ENCODE measurements around the gene KCNT2.

The KCNT2 gene

DNA sequence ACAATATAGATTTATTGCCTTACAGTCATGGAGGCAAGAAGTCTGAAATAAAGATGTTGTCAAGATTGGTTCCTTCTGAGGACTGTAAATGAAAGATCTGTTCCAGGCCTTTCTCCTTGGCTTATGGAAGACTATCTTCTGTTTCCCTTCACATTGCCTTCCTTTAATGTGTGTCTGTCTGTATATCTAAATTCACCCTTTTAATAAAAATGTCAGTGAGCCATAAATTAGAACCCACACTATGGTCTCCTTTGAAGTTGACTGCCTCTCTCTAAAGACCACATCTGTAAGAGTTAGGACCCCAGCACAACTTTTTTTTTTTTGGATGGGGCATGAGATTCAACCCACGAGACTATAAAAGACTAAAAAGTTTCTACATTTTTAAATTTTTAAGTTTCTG, 305.8 kb downstream of the KCNT2 start:
- Histone ChIP-seq H3K4me1 (ENCODE audit: control insufficient read depth, insufficient read depth, low read length) (no peaks in the 10 kb centered on the region), H3K27ac (ENCODE audit: extremely low read depth, low read depth, low read length) (no peak overlapping the region), H3K36me3 (ENCODE audit: control insufficient read depth in 2 of 2, insufficient read depth in 1 of 2, low read length in 2 of 2) (no peaks in the 10 kb centered on the region), H3K9me3 (ENCODE audit: control insufficient read depth, insufficient read depth, low read depth, low read length) (no peaks in the 10 kb centered on the region), H3K4me3 (ENCODE audit: low read depth, low read length) (no peak overlapping the region)
- POLR2A ChIA-PET: interaction anchor here (0.7 kb wide), 1 partner anchor 707 kb away, joined by 3 read pairs; no protein-coding TSS in a partner anchor
- CTCF ChIA-PET: no interaction called here
- no peak for TF ChIP-seq ZNF548 (tag by site-specific recombination; IDR thresholded peaks at IDR 0.05)
- no peak for TF ChIP-seq ZNF174 (tag by site-specific recombination; IDR thresholded peaks at IDR 0.05)
- no peak for TF ChIP-seq TRIM28 (IDR thresholded peaks at IDR 0.05; ENCODE audit: borderline replicate concordance, low read length)

DNA sequence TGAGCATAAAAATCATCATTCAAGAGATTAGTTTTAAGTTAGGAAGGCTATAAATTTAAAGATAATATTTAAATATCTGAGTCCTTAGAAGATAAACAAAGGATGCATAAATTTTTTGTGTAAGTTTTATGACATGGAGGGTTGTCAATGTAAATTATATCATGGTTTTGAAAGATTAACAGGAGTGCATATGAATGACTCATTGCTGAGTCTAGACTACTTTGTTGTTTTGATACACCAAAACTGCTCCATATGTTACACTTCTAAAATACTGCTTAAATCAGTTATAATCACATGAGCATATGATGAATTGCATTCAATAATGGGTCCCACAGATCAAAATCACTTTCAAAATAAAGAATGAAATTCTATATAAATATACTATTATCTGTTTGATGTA, 312.5 kb downstream of the KCNT2 start:
- Histone ChIP-seq H3K4me3 (ENCODE audit: low read depth, low read length) (no peak overlapping the region), H3K9me3 (ENCODE audit: control insufficient read depth, insufficient read depth, low read depth, low read length) (no peaks in the 10 kb centered on the region), H3K36me3 (ENCODE audit: control insufficient read depth in 2 of 2, insufficient read depth in 1 of 2, low read length in 2 of 2) (no peaks in the 10 kb centered on the region), H3K4me1 (ENCODE audit: control insufficient read depth, insufficient read depth, low read length) (no peaks in the 10 kb centered on the region), H3K27ac (ENCODE audit: extremely low read depth, low read depth, low read length) (no peak overlapping the region)
- POLR2A ChIA-PET: no interaction called here
- TF ChIP-seq, protein P1, sequence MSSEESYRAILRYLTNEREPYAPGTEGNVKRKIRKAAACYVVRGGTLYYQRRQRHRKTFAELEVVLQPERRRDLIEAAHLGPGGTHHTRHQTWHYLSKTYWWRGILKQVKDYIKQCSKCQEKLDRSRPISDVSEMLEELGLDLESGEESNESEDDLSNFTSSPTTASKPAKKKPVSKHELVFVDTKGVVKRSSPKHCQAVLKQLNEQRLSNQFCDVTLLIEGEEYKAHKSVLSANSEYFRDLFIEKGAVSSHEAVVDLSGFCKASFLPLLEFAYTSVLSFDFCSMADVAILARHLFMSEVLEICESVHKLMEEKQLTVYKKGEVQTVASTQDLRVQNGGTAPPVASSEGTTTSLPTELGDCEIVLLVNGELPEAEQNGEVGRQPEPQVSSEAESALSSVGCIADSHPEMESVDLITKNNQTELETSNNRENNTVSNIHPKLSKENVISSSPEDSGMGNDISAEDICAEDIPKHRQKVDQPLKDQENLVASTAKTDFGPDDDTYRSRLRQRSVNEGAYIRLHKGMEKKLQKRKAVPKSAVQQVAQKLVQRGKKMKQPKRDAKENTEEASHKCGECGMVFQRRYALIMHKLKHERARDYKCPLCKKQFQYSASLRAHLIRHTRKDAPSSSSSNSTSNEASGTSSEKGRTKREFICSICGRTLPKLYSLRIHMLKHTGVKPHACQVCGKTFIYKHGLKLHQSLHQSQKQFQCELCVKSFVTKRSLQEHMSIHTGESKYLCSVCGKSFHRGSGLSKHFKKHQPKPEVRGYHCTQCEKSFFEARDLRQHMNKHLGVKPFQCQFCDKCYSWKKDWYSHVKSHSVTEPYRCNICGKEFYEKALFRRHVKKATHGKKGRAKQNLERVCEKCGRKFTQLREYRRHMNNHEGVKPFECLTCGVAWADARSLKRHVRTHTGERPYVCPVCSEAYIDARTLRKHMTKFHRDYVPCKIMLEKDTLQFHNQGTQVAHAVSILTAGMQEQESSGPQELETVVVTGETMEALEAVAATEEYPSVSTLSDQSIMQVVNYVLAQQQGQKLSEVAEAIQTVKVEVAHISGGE (tag by site-specific recombination; conservative IDR thresholded peaks at IDR 0.05; ENCODE audit: low read depth): no peak
- TF ChIP-seq ZNF596 (tag by site-specific recombination; IDR thresholded peaks at IDR 0.05) (no peak), ZNF707 (tag by site-specific recombination; IDR thresholded peaks at IDR 0.05) (no peak)
- CTCF ChIA-PET: no interaction called here

DNA sequence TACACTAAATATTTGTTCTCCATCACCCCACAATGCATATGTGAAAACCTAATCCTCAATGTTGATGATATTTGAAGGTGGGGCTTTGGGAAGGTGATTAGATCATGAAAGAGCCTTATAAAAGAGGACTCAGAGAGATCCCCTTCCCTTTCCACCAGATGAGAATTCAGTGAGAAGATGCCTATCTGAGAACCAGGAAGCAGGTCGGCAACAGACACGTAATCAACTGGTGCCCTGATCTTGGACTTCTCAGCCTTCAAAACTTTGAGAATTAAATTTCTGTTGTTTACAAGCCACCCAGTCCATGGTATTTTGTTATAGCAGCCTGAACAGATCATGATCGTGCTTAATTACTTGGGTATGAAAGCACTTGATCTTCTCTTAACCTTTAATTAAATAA, 329.4 kb downstream of the KCNT2 start:
- no peaks in the 10 kb centered on the region for H3K4me1 ChIP-seq (ENCODE audit: control insufficient read depth, insufficient read depth, low read length)
- H3K36me3 ChIP-seq (ENCODE audit: control insufficient read depth in 2 of 2, insufficient read depth in 1 of 2, low read length in 2 of 2): no peaks in the 10 kb centered on the region
- H3K9me3 ChIP-seq (ENCODE audit: control insufficient read depth, insufficient read depth, low read depth, low read length): no peaks in the 10 kb centered on the region
- H3K27ac ChIP-seq (ENCODE audit: extremely low read depth, low read depth, low read length): no peak overlapping the region
- POLR2A ChIA-PET: no interaction called here
- no peak overlapping the region for H3K4me3 ChIP-seq (ENCODE audit: low read depth, low read length)
- CTCF ChIA-PET: no interaction called here
- TF ChIP-seq, protein P2, sequence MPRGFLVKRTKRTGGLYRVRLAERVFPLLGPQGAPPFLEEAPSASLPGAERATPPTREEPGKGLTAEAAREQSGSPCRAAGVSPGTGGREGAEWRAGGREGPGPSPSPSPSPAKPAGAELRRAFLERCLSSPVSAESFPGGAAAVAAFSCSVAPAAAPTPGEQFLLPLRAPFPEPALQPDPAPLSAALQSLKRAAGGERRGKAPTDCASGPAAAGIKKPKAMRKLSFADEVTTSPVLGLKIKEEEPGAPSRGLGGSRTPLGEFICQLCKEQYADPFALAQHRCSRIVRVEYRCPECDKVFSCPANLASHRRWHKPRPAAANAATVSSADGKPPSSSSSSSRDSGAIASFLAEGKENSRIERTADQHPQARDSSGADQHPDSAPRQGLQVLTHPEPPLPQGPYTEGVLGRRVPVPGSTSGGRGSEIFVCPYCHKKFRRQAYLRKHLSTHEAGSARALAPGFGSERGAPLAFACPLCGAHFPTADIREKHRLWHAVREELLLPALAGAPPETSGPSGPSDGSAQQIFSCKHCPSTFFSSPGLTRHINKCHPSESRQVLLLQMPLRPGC (tag by site-specific recombination; IDR thresholded peaks at IDR 0.05): no peak
- TF ChIP-seq TCF7L2 (IDR thresholded peaks at IDR 0.05; ENCODE audit: borderline replicate concordance, low read depth, low read length) (no peak), ZNF600 (tag by site-specific recombination; IDR thresholded peaks at IDR 0.05) (no peak), ZFHX2 (tag by site-specific recombination; conservative IDR thresholded peaks at IDR 0.05) (no peak), ZNF140 (tag by site-specific recombination; IDR thresholded peaks at IDR 0.05) (no peak), ZNF132 (tag by site-specific recombination; IDR thresholded peaks at IDR 0.05; ENCODE audit: borderline replicate concordance) (no peak), ZNF561 (tag by site-specific recombination; IDR thresholded peaks at IDR 0.05; ENCODE audit: borderline replicate concordance) (no peak), IKZF3 (tag by site-specific recombination; IDR thresholded peaks at IDR 0.05) (no peak), ZNF777 (tag by site-specific recombination; IDR thresholded peaks at IDR 0.05; ENCODE audit: borderline replicate concordance) (no peak), ZNF19 (tag by site-specific recombination; IDR thresholded peaks at IDR 0.05; ENCODE audit: low read depth) (no peak), ZNF416 (tag by site-specific recombination; IDR thresholded peaks at IDR 0.05) (no peak), ZBTB17 (tag by site-specific recombination; IDR thresholded peaks at IDR 0.05) (no peak), ZNF837 (tag by site-specific recombination; IDR thresholded peaks at IDR 0.05) (no peak), ZEB2 (tag by site-specific recombination; IDR thresholded peaks at IDR 0.05) (no peak), ZNF76 (tag by site-specific recombination; IDR thresholded peaks at IDR 0.05; ENCODE audit: borderline replicate concordance, low read depth) (no peak)
- TF ChIP-seq, protein P3, sequence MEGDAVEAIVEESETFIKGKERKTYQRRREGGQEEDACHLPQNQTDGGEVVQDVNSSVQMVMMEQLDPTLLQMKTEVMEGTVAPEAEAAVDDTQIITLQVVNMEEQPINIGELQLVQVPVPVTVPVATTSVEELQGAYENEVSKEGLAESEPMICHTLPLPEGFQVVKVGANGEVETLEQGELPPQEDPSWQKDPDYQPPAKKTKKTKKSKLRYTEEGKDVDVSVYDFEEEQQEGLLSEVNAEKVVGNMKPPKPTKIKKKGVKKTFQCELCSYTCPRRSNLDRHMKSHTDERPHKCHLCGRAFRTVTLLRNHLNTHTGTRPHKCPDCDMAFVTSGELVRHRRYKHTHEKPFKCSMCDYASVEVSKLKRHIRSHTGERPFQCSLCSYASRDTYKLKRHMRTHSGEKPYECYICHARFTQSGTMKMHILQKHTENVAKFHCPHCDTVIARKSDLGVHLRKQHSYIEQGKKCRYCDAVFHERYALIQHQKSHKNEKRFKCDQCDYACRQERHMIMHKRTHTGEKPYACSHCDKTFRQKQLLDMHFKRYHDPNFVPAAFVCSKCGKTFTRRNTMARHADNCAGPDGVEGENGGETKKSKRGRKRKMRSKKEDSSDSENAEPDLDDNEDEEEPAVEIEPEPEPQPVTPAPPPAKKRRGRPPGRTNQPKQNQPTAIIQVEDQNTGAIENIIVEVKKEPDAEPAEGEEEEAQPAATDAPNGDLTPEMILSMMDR (tag by site-specific recombination; IDR thresholded peaks at IDR 0.05): no peak
- TF ChIP-seq, protein P4, sequence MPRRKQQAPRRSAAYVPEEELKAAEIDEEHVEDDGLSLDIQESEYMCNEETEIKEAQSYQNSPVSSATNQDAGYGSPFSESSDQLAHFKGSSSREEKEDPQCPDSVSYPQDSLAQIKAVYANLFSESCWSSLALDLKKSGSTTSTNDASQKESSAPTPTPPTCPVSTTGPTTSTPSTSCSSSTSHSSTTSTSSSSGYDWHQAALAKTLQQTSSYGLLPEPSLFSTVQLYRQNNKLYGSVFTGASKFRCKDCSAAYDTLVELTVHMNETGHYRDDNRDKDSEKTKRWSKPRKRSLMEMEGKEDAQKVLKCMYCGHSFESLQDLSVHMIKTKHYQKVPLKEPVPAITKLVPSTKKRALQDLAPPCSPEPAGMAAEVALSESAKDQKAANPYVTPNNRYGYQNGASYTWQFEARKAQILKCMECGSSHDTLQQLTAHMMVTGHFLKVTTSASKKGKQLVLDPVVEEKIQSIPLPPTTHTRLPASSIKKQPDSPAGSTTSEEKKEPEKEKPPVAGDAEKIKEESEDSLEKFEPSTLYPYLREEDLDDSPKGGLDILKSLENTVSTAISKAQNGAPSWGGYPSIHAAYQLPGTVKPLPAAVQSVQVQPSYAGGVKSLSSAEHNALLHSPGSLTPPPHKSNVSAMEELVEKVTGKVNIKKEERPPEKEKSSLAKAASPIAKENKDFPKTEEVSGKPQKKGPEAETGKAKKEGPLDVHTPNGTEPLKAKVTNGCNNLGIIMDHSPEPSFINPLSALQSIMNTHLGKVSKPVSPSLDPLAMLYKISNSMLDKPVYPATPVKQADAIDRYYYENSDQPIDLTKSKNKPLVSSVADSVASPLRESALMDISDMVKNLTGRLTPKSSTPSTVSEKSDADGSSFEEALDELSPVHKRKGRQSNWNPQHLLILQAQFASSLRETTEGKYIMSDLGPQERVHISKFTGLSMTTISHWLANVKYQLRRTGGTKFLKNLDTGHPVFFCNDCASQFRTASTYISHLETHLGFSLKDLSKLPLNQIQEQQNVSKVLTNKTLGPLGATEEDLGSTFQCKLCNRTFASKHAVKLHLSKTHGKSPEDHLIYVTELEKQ (tag by site-specific recombination; IDR thresholded peaks at IDR 0.05; ENCODE audit: borderline replicate concordance): no peak
